GM10266 (cell line): ENCODE results near the gene STAT3.
"Not testable (repeated sequence)": the region's sequence is repeated elsewhere in the genome, so short reads cannot be mapped to it uniquely, and the experiment has no call there.

Experiments used
- DNase-seq: peaks from one replicate; pipeline ENCODE4 v3.0.0; 2012; ENCODE audit errors: extremely low spot score
- TF ChIP-seq, protein P1 (sequence below): IDR thresholded peaks from 2 replicates; pipeline ENCODE4 v1.5.1; 2012; ENCODE audit warnings: mild to moderate bottlenecking, low read depth; ENCODE audit not compliant: control insufficient read depth, insufficient read depth; ENCODE audit errors: missing control alignments

The STAT3 gene

DNA sequence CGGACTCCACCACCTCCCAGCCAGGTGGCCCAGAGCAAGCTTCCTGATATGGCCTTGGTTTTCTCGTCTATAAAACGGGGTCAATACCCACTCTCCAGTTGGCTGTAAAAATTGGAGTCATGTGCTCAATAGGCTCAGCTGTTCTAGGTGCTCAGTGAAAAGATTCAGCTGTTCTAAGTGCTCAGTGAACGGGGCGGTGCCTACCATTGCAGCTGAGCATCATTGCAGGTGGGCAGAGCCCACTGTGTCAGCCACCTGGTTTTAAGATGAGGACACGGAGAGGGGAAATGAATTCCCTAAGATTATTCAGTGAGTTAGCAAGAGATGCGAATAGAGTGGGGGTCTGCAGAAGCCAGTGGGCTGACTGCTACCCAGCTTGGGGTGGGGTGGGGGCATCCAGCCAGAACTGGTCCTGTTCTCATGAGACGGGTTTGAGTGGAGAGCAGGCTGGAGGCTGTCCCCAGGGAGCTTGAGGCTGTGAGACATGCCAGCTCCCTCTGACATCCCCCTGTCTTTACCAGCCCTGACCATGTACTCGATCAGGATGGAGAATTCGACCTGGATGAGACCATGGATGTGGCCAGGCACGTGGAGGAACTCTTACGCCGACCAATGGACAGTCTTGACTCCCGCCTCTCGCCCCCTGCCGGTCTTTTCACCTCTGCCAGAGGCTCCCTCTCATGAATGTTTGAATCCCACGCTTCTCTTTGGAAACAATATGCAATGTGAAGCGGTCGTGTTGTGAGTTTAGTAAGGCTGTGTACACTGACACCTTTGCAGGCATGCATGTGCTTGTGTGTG lies 78.1 kb downstream of the STAT3 start:
- no peak for DNase-seq
- TF ChIP-seq, protein P1, sequence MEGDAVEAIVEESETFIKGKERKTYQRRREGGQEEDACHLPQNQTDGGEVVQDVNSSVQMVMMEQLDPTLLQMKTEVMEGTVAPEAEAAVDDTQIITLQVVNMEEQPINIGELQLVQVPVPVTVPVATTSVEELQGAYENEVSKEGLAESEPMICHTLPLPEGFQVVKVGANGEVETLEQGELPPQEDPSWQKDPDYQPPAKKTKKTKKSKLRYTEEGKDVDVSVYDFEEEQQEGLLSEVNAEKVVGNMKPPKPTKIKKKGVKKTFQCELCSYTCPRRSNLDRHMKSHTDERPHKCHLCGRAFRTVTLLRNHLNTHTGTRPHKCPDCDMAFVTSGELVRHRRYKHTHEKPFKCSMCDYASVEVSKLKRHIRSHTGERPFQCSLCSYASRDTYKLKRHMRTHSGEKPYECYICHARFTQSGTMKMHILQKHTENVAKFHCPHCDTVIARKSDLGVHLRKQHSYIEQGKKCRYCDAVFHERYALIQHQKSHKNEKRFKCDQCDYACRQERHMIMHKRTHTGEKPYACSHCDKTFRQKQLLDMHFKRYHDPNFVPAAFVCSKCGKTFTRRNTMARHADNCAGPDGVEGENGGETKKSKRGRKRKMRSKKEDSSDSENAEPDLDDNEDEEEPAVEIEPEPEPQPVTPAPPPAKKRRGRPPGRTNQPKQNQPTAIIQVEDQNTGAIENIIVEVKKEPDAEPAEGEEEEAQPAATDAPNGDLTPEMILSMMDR: no peak

- no peak for DNase-seq
- TF ChIP-seq, protein P1: no peak
Measured at GRCh38 chr17:42309142-42309541, 79.1 kb downstream of the STAT3 start.

DNA sequence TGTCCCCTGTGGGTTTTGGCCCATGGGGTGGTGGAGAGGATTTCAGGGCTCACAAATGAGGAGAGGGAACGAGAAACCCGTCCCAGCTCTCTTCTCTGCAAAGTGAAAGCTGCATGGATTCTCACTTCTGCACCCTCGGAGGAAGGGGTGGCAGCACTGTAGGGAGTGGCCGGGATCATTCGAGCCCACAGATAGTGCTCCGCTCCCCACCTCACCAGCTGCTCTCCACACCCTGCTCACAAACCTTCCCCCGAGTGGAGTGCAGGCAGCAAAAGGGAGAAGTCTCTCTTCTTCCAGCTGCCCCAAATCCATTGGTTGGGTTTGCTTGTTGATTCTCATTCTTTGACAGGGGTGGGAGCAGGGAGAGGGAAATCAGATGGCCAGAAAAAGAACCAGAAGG lies 79.8 kb downstream of the STAT3 start:
- TF ChIP-seq, protein P1: no peak
- DNase-seq: no peak

DNA sequence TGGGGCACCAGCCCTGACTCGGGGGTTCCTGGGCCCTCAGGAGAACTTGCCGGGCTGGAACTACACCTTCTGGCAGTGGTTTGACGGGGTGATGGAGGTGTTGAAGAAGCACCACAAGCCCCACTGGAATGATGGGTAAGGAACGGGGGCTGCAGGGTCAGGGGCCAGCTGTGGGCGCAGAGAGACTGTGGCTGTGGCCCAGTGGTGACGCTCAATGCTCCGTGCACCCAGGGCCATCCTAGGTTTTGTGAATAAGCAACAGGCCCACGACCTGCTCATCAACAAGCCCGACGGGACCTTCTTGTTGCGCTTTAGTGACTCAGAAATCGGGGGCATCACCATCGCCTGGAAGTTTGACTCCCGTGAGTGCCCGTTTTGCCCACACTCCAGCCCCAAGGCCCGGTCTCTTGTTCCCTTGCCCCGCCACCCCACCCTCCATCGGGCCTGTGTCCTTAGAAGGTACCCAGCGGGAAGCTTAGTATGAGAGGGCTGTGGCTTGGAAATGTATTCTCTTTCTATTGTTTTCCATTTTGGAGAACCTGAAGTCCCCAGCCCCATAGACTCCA lies 80.8 kb downstream of the STAT3 start:
- DNase-seq: no peak
- TF ChIP-seq, protein P1: no peak

DNA sequence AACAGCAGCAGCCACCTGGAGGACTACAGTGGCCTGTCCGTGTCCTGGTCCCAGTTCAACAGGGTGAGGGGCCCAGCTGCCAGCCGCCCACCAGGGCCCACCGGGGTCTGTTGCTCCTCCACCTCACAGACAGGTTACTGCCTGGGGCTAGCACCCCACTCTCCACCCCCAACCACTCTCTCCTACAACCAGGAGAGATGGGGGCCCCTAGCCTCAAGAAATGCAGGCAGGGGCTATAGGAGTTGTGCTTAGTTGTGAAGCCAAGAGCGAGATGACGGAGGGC lies 81.9 kb downstream of the STAT3 start:
- TF ChIP-seq, protein P1: no peak
- DNase-seq: no peak

DNA sequence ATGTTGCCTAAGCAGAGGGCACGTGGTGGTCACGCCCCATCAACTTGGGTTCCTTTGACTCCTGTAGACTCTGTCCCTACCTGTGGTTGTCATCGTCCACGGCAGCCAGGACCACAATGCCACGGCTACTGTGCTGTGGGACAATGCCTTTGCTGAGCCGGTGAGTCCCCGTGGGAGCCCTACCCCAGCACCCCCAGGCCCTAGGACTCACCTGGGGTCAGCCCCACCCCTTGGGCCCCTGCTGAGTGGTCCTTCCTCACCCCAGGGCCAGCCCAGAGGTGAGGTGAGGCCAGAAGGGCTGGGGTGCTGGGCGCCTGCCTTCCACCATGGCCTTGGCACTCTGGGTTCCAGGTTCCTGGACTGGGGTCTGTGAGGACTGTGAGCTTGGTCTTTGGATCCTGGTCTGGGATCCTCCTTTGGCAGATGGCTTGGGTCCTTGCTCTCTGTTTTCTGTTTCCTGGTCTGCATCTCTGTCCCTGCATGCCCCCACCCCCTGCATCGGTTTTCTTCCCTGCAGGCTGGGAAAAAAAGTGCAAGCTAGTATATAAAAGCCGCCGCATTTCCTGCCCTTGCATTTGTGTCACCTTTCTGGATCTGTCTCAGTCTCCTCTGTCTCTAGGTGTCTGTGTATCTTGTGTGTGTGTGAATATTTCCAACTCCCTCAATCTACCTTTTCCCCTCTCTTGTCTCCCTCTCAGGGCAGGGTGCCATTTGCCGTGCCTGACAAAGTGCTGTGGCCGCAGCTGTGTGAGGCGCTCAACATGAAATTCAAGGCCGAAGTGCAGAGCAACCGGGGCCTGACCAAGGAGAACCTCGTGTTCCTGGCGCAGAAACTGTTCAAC lies 82.5 kb downstream of the STAT3 start:
- TF ChIP-seq, protein P1: no peak
- no peak for DNase-seq

- DNase-seq: not testable (repeated sequence)
Measured at GRCh38 chr17:42305031-42305330, 83.3 kb downstream of the STAT3 start.
